GM12874 (cell line): ENCODE measurements around the gene KAT2B.

ENCODE experiments used
- CTCF ChIP-seq: IDR thresholded peaks from 2 replicates; pipeline ENCODE4 v1.5.1; 2011; ENCODE audit warnings: low read depth, mild to moderate bottlenecking, control low read depth, low read length, moderate library complexity; ENCODE audit not compliant: insufficient read depth

KAT2B gene

GRCh38 chr3:20141851-20142250 is 101.6 kb downstream of the KAT2B start:
- no peak for TF ChIP-seq CTCF

GRCh38 chr3:20142517-20142916 is 102.3 kb downstream of the KAT2B start:
- TF ChIP-seq CTCF = no peak

- TF ChIP-seq CTCF = no peak
These were observed 103.3 kb downstream of the KAT2B start for GRCh38 chr3:20143519-20143918.

- TF ChIP-seq CTCF = no peak
These were observed 105.6 kb downstream of the KAT2B start for GRCh38 chr3:20145874-20146273.

- no peak for TF ChIP-seq CTCF
These were observed 106.1 kb downstream of the KAT2B start for GRCh38 chr3:20146301-20146700.

GRCh38 chr3:20147361-20147760 is 107.1 kb downstream of the KAT2B start:
- no peak for TF ChIP-seq CTCF

GRCh38 chr3:20148466-20148865 is 108.2 kb downstream of the KAT2B start:
- TF ChIP-seq CTCF = no peak

- no peak for TF ChIP-seq CTCF
These were observed 113.8 kb downstream of the KAT2B start for GRCh38 chr3:20154078-20154477.
